K562 (cell line): Measurements from ENCODE around the gene SLC4A5. TPM values are rescaled to one million over a fixed set of nuclear protein-coding genes. Genes with fewer than 3 reads are reported as not detected.

Source experiments
- ATAC-seq: fragments of 200-7000 bp; cut with Tn5 transposase; 3 replicates; pipeline ENCODE4 v1.9.1; 2020; ENCODE audit warnings: moderate library complexity
- BruUV-seq: library from RNA; stranded (reverse); fragments of 400-500 nt; replicated peaks from 2 replicates; lab custom pipeline; 2021; lab: Mats Ljungman, UMichigan
- CTCF ChIA-PET: fragments of 300-600 bp; formaldehyde crosslinking; extraction: SDS; loops from one replicate; lab custom pipeline; 2021; ENCODE audit warnings: low intra/inter-chr PET ratio; lab: Yijun Ruan, JAX
- POLR2A ChIA-PET: fragments of 300-600, 350-650 bp; sonication (Branson Sonifier 250); formaldehyde crosslinking; extraction: SDS; loops from one replicate; lab custom pipeline; 2021; ENCODE audit warnings: antibody characterized with exemption, inconsistent platforms; lab: Yijun Ruan, JAX
- DNase-seq, 4 experiments: peaks; one replicate each; pipeline versions ENCODE4 v3.0.0 to v3.0.0-alpha.2; 2011 to 2018; ENCODE audit warnings: low spot score in 3 of 4, mixed read lengths in 3 of 4; ENCODE audit errors: extremely low read depth in 1 of 4
- FAIRE-seq: peaks from 2 replicates; lab custom pipeline; 2011; peaks lifted over from hg19 to GRCh38; lab: Jason Lieb, UNC
- H2AFZ ChIP-seq: 2 replicates; pipeline ENCODE4 v1.6.0; 2011; ENCODE audit warnings: low read depth, low read length, control low read depth, inconsistent platforms
- H3K27ac ChIP-seq: fragments of 200-600 bp; 3 replicates; pipeline ENCODE4 v1.8.0; 2011; ENCODE audit warnings: low read depth, mild to moderate bottlenecking, control low read depth, inconsistent platforms, low read length, moderate library complexity, mixed read lengths; ENCODE audit errors: extremely low read depth
- H3K27me3 ChIP-seq, 2 experiments: fragments of 300-600 bp in 1 of 2; 2 replicates in 1 of 2; 3 replicates in 1 of 2; pipeline versions ENCODE4 v1.6.0 to v1.8.0; 2011; ENCODE audit warnings: inconsistent platforms in 2 of 2, low read length in 2 of 2, mild to moderate bottlenecking in 1 of 2, mixed read lengths in 1 of 2, moderate library complexity in 1 of 2; ENCODE audit not compliant: control insufficient read depth in 2 of 2, insufficient read depth in 2 of 2
- H3K36me3 ChIP-seq: fragments of 300-600 bp; 3 replicates; pipeline ENCODE4 v1.8.0; 2011; ENCODE audit warnings: mild to moderate bottlenecking, low read length, inconsistent platforms; ENCODE audit not compliant: control insufficient read depth, insufficient read depth
- H3K4me1 ChIP-seq, 2 experiments: fragments of 200-600 bp in 1 of 2; replicated peaks in 1 of 2; 2 replicates in 1 of 2; 3 replicates in 1 of 2; pipeline versions ENCODE4 v1.5.1 to v1.8.0; 2011; ENCODE audit warnings: inconsistent platforms in 2 of 2, low read length in 2 of 2, mild to moderate bottlenecking in 1 of 2, mixed read lengths in 1 of 2, moderate library complexity in 1 of 2; ENCODE audit not compliant: control insufficient read depth in 2 of 2, insufficient read depth in 2 of 2
- H3K4me2 ChIP-seq: 2 replicates; pipeline ENCODE4 v1.6.1; 2011; ENCODE audit warnings: low read length, control low read depth, inconsistent platforms, mixed read lengths; ENCODE audit not compliant: insufficient read depth
- H3K4me3 ChIP-seq: fragments of 200-600 bp; sonication (generic), shearing (Covaris generic); 2 replicates; pipeline ENCODE4 v1.5.1; 2016; ENCODE audit warnings: control low read depth, inconsistent platforms
- H3K79me2 ChIP-seq: fragments of 200-600 bp; 3 replicates; pipeline ENCODE4 v1.8.0; 2011; ENCODE audit warnings: low read length, inconsistent platforms; ENCODE audit not compliant: control insufficient read depth, insufficient read depth
- H3K9ac ChIP-seq, 2 experiments: 2 replicates each; pipeline versions ENCODE4 v1.6.0 to v1.6.1; 2011; ENCODE audit warnings: low read depth in 2 of 2, low read length in 2 of 2, control low read depth in 1 of 2, inconsistent platforms in 1 of 2, mild to moderate bottlenecking in 1 of 2, mixed read lengths in 1 of 2; ENCODE audit not compliant: insufficient read depth in 1 of 2
- H3K9me1 ChIP-seq: one replicate; pipeline ENCODE4 v1.6.0; 2011; ENCODE audit warnings: inconsistent platforms, mild to moderate bottlenecking, low read length, moderate library complexity; ENCODE audit not compliant: control insufficient read depth, insufficient read depth
- H3K9me3 ChIP-seq: replicated peaks from 2 replicates; pipeline ENCODE4 v1.5.1; 2011; ENCODE audit warnings: low read depth, low read length, inconsistent platforms; ENCODE audit not compliant: control insufficient read depth, insufficient read depth
- H4K20me1 ChIP-seq: replicated peaks from 2 replicates; pipeline ENCODE4 v1.6.1; 2011; ENCODE audit warnings: low read length, inconsistent platforms, mixed read lengths; ENCODE audit not compliant: control insufficient read depth, insufficient read depth
- ASH1L ChIP-seq: fragments of 450-650 bp; IDR thresholded peaks from 2 replicates; pipeline ENCODE4 v1.6.1; 2018; ENCODE audit warnings: borderline replicate concordance, mild to moderate bottlenecking, low read depth; ENCODE audit not compliant: partially characterized antibody
- BCOR ChIP-seq: fragments of 450-650 bp; IDR thresholded peaks from 2 replicates; pipeline ENCODE4 v1.6.1; 2016
- CBX5 ChIP-seq: IDR thresholded peaks from 2 replicates; pipeline ENCODE4 v1.6.1; 2014; ENCODE audit warnings: low read depth, borderline replicate concordance
- CGGBP1 ChIP-seq: fragments of 250-450 bp; sonication (Bioruptor Pico); IDR thresholded peaks from 2 replicates; pipeline ENCODE4 v1.9.0; 2021; ENCODE audit warnings: mild to moderate bottlenecking
- CXXC5 ChIP-seq: fragments of 250-450 bp; sonication (Bioruptor Pico); IDR thresholded peaks from 2 replicates; pipeline ENCODE4 v1.8.0; 2022; ENCODE audit warnings: inconsistent platforms, mild to moderate bottlenecking, moderate library complexity
- LCOR ChIP-seq: sonication (generic); formaldehyde crosslinking; IDR thresholded peaks from 2 replicates; pipeline ENCODE4 v1.8.0; 2022; ENCODE audit warnings: mild to moderate bottlenecking, missing genetic modification reagents
- LEF1 ChIP-seq: fragments of 450-650 bp; IDR thresholded peaks from 2 replicates; pipeline ENCODE4 v1.6.1; 2016; ENCODE audit warnings: mild to moderate bottlenecking
- MCM7 ChIP-seq, 2 experiments: fragments of 450-650 bp; IDR thresholded peaks; 2 replicates each; pipeline ENCODE4 v1.6.1; 2016 to 2018
- NFE2L1 ChIP-seq: fragments of 450-650 bp; IDR thresholded peaks from 2 replicates; pipeline ENCODE4 v1.6.1; 2016; ENCODE audit warnings: missing genetic modification characterization, low read depth, mild to moderate bottlenecking, missing compliant biosample characterization, moderate library complexity, borderline replicate concordance
- PKNOX1 ChIP-seq: fragments of 450-650 bp; IDR thresholded peaks from 2 replicates; pipeline ENCODE4 v1.6.1; 2016
- RBBP5 ChIP-seq: fragments of 200-600 bp; sonication (generic); IDR thresholded peaks from 2 replicates; pipeline ENCODE4 v1.6.1; 2012; ENCODE audit warnings: borderline replicate concordance, mild to moderate bottlenecking, low read length, control low read depth, inconsistent platforms; ENCODE audit not compliant: insufficient read depth, poor library complexity, severe bottlenecking
- SUPT5H ChIP-seq: fragments of 450-650 bp; IDR thresholded peaks from 2 replicates; pipeline ENCODE4 v1.6.1; 2016
- TRIM25 ChIP-seq: fragments of 450-650 bp; IDR thresholded peaks from 2 replicates; pipeline ENCODE4 v1.7.0; 2016; ENCODE audit warnings: borderline replicate concordance
- TRIM28 ChIP-seq: fragments of 450-650 bp; IDR thresholded peaks from 2 replicates; pipeline ENCODE4 v1.6.1; 2017
- ZBTB49 ChIP-seq: sonication (generic); formaldehyde crosslinking; IDR thresholded peaks from 2 replicates; pipeline ENCODE4 v1.8.0; 2022; ENCODE audit warnings: missing genetic modification reagents, mild to moderate bottlenecking, borderline replicate concordance
- ZFX ChIP-seq: sonication (generic); formaldehyde crosslinking; IDR thresholded peaks from 2 replicates; pipeline ENCODE4 v1.8.0; 2022; ENCODE audit warnings: mild to moderate bottlenecking, missing genetic modification reagents, moderate library complexity
- ZNF212 ChIP-seq: fragments of 450-650 bp; formaldehyde crosslinking; IDR thresholded peaks from 2 replicates; pipeline ENCODE4 v1.4.0; 2020; ENCODE audit warnings: mild to moderate bottlenecking
- ZNF253 ChIP-seq: fragments of 250-450 bp; sonication (Bioruptor Pico); conservative IDR thresholded peaks from 2 replicates; pipeline ENCODE4 v1.6.1; 2021; ENCODE audit warnings: mild to moderate bottlenecking
- ZNF347 ChIP-seq: fragments of 450-650 bp; formaldehyde crosslinking; IDR thresholded peaks from 2 replicates; pipeline ENCODE4 v1.4.0; 2020; ENCODE audit warnings: low read depth, mild to moderate bottlenecking, moderate library complexity
- WGBS: fragments of 100-300 bp; shearing (Covaris generic); methylation state at CpG from one replicate; pipeline ENCODE4 v1.1.6; 2016; ENCODE audit warnings: low coverage, mixed read lengths; ENCODE audit not compliant: insufficient coverage; ENCODE audit errors: missing lambda C conversion rate; 5-methylcytosine and 5-hydroxymethylcytosine counted together
- in situ Hi-C: fragments of 300-500 bp; cut with MboI; formaldehyde crosslinking; loops from 4 replicates; pipeline ENCODE4 v1.15.0; 2018; ENCODE audit warnings: inconsistent platforms, mixed read lengths
- intact Hi-C: fragments of 100-400 bp; cut with micrococcal nuclease; formaldehyde crosslinking; loops from 2 replicates; pipeline ENCODE4 v1.14.2; 2022
- polyA plus RNA-seq, 8 experiments: library from polyadenylated mRNA; depleted of rRNA in 4 of 8; stranded (reverse) in 5 of 8; unstranded in 3 of 8; fragments of >200 nt; fragmentation: Nextera tagmentation in 2 of 8; fragmentation: Illumina TruSeq in 1 of 8; extraction: Ambion mirVana in 2 of 8; extraction: Trizol in 1 of 8; gene quantifications; 2 replicates each; pipeline versions ENCODE4 v1.2.1 to v1.2.3, GENCODE V29; 2011 to 2014; ENCODE audit warnings: inconsistent platforms in 1 of 8, missing spikeins in 1 of 8
- total RNA-seq, 7 experiments: library from RNA; depleted of rRNA in 6 of 7; stranded (reverse); fragments of >200 nt in 6 of 7; fragmentation: Illumina TruSeq in 2 of 7; extraction: Trizol in 2 of 7; gene quantifications; 2 replicates each; pipeline versions ENCODE4 v1.2.1 to v1.2.3, GENCODE V29; 2011 to 2021; ENCODE audit warnings: low replicate concordance in 1 of 7

Gene SLC4A5
- total and polyA plus RNA-seq, 9 of the 15 experiments (the other 6 are each of a cell fraction or from before 2014, with no cell fraction given): 0.03 to 0.77 (median 0.14) TPM; not detected in 1

- TF ChIP-seq TRIM25: no peak
- TF ChIP-seq BCOR: peak; percentile 50; the same call in 1 of the 2 replicates
- TF ChIP-seq PKNOX1: no peak
- TF ChIP-seq TRIM28: no peak
- TF ChIP-seq ZNF347 (CRISPR knock-in tag): no peak
Observed at GRCh38 chr2:74312913-74313312, 30.3 kb downstream of the SLC4A5 start (continued).

GRCh38 chr2:74307720-74308119, 35.5 kb downstream of the SLC4A5 start:
- ChIA-PET CTCF (no interaction called here), POLR2A (interaction anchor here (0.6 to 1.8 kb wide), 3 partner anchors 17 to 22 kb away, joined by 3 to 6 read pairs (median 4); no protein-coding TSS in a partner anchor)
- in situ Hi-C loops (no loop called here), intact Hi-C loops (no loop called here)
- no peak overlapping the region for H2AFZ ChIP-seq
- H3K36me3 ChIP-seq: no peaks in the 10 kb centered on the region
- H3K4me1 ChIP-seq: peaks cover 7 to 8% of the 10 kb centered on the region in 2 experiments; a peak in 3 of 5 replicates
- H3K27ac ChIP-seq: no peak overlapping the region
- no peak for DNase-seq
- no peak for FAIRE-seq
- no peak for ATAC-seq
- H3K4me2 ChIP-seq: no peak overlapping the region
- H3K9ac ChIP-seq: no peak overlapping the region
- no peaks in the 10 kb centered on the region for H3K27me3 ChIP-seq
- no peaks in the 10 kb centered on the region for H4K20me1 ChIP-seq
- WGBS: 8% methylated on average over 8 of the region's 8 CpGs
- H3K9me3 ChIP-seq: no peaks in the 10 kb centered on the region
- H3K4me3 ChIP-seq: no peak overlapping the region
- no peaks in the 10 kb centered on the region for H3K79me2 ChIP-seq
- H3K9me1 ChIP-seq: no peaks in the 10 kb centered on the region
- BruUV-seq: no TSS peak
- TF ChIP-seq ZNF212 (CRISPR knock-in tag): no peak
- TF ChIP-seq ZBTB49: no peak
- no peak for TF ChIP-seq MCM7 (IDR thresholded peaks at IDR 0.05)
- TF ChIP-seq ZFX (CRISPR knock-in tag): no peak
- no peak for TF ChIP-seq ZNF253
- TF ChIP-seq CGGBP1 (CRISPR knock-in tag): no peak
- no peak for TF ChIP-seq SUPT5H
- TF ChIP-seq LEF1: no peak
- no peak for TF ChIP-seq CBX5
- TF ChIP-seq ASH1L: no peak
- TF ChIP-seq RBBP5: no peak
- TF ChIP-seq LCOR (CRISPR knock-in tag): no peak
- no peak for TF ChIP-seq NFE2L1
- no peak for TF ChIP-seq CXXC5
